ENCODE measurements around the gene FAM81A. TPM values are rescaled to one million over a fixed set of nuclear protein-coding genes. Genes with fewer than 3 reads are reported as not detected.

Gene FAM81A
- total RNA-seq, 4 donors from 2014 or later: 1.3 to 2.3 (median 2.1) TPM

DNA sequence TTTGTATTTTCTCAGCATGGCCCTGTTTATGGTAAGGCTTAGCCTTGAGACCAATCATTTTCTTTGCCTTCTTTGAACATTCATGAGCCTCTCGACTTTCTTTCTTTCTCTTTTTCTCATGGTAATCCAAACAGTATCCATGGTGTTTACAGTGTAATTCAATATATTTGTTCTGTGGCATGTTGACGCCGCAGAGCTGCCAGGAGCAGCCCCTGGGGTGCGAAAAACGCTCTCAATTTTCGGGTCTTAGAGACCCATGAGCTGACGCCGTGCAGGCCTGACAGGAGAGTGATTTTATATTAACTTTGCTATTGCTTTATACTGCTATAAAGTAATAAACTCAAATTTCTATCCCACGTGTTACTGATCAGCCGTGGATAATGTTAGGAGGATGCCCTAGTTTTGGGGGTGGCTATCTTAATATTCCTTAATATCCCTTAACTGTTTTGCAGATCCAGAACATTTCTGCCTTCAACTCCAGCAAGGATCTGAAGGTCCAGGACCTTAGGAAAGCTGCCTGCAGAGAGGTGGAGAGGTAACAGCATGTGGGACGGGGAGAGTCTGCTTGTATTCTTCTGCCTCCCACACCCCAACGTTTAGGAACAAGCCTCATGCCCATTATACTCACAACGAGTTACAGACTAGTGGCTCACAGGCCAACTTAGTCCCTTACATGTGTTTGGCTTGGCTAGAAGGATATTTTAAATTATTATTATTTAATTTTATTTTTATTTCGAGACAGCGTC lies 36.0 kb upstream of the FAM81A start:
- intact Hi-C loops (cut with DNase I; ENCODE audit: low total_unique reads): no loop called here
- TF ChIP-seq, protein P1, sequence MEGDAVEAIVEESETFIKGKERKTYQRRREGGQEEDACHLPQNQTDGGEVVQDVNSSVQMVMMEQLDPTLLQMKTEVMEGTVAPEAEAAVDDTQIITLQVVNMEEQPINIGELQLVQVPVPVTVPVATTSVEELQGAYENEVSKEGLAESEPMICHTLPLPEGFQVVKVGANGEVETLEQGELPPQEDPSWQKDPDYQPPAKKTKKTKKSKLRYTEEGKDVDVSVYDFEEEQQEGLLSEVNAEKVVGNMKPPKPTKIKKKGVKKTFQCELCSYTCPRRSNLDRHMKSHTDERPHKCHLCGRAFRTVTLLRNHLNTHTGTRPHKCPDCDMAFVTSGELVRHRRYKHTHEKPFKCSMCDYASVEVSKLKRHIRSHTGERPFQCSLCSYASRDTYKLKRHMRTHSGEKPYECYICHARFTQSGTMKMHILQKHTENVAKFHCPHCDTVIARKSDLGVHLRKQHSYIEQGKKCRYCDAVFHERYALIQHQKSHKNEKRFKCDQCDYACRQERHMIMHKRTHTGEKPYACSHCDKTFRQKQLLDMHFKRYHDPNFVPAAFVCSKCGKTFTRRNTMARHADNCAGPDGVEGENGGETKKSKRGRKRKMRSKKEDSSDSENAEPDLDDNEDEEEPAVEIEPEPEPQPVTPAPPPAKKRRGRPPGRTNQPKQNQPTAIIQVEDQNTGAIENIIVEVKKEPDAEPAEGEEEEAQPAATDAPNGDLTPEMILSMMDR (IDR thresholded peaks at IDR 0.05): no peak
- no peak for TF ChIP-seq POLR2A (IDR thresholded peaks at IDR 0.05)
- DNase-seq (ENCODE audit: low spot score in 2 of 2): no peak
- H3K4me3 ChIP-seq (ENCODE audit: low read depth, poor library complexity, severe bottlenecking): no peak overlapping the region
- WGBS, 2 donors: 79% methylated on average over 15 of the region's 15 CpGs

DNA sequence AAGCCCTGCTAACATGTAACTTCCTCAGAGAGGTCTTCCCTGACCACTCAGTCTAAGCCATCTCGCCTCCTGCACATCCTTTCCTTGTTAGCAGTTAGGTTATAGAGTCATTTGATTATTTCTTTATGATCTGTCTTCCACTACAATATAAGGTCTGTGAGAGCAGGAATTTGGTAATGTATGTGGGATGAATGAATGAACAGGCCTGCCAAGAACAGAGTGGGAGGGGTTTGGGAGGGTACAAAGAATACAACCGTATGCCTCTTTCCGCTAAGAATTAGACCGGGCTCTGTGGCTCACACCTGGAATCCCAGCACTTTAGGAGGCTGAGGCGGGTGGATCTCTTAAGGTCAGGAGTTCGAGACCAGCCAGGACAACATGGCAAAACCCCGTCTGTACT lies 32.9 kb upstream of the FAM81A start:
- 64 to 75% methylated on average over 7 of the region's 7 CpGs for WGBS, 2 donors
- intact Hi-C loops (cut with DNase I; ENCODE audit: low total_unique reads): no loop called here

DNA sequence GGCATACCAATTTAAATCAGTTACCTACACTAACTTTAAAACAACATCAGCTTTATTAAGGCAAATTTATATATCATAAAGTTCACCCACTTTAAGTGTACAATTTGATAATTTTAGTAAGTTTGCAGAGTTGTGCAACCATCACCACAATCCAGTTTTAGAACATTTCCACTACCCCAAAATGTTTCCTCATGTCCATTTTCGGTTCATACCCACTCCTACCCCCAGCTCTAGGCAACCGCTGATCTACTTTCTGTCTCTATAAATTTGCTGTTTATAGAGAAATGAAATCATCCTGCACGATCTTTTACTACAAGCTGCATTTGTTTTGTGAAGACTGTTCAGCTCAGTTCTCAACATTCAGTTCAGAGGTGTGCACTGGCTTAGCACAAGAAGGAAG lies 31.5 kb upstream of the FAM81A start:
- TF ChIP-seq POLR2A (IDR thresholded peaks at IDR 0.05): no peak
- TF ChIP-seq, protein P1 (IDR thresholded peaks at IDR 0.05): no peak
- no peak for DNase-seq (ENCODE audit: low spot score in 2 of 2)
- intact Hi-C loops (cut with DNase I; ENCODE audit: low total_unique reads): no loop called here
- 61 to 64% methylated on average over 3 of the region's 3 CpGs for WGBS, 2 donors
- H3K4me3 ChIP-seq (ENCODE audit: low read depth, poor library complexity, severe bottlenecking): no peak overlapping the region

More for the DNA sequence above, 32.9 kb upstream of the FAM81A start:
- no peak overlapping the region for H3K4me3 ChIP-seq (ENCODE audit: low read depth, poor library complexity, severe bottlenecking)
- TF ChIP-seq, protein P1 (IDR thresholded peaks at IDR 0.05): no peak
- TF ChIP-seq POLR2A (IDR thresholded peaks at IDR 0.05): no peak
- DNase-seq (ENCODE audit: low spot score in 2 of 2): no peak

DNA sequence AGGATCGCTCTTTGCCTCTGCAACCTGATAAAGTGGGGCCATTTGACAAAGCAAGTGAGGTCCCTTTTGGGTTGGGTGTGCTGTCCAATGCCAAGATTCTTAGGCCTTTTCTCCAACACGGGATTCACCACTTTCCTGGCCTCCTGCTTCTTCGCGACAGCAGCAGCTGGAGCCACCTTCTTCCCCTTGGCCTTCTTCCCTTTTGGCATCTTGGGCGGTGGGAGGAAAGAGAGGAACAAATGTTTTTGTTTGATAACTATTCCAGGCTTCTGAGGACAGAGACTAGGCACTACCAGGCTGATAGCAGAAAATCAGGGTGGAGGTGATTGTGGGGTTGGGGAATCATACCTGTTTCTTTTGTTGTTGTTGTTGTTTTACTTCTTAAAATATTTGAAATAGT lies 30.0 kb upstream of the FAM81A start:
- intact Hi-C loops (cut with DNase I; ENCODE audit: low total_unique reads): no loop called here
- TF ChIP-seq, protein P1 (IDR thresholded peaks at IDR 0.05): no peak
- TF ChIP-seq POLR2A (IDR thresholded peaks at IDR 0.05): no peak
- H3K4me3 ChIP-seq (ENCODE audit: low read depth, poor library complexity, severe bottlenecking): no peak overlapping the region
- DNase-seq (ENCODE audit: low spot score in 2 of 2): no peak
- WGBS, 2 donors: 71 to 86% methylated on average over 5 of the region's 5 CpGs

DNA sequence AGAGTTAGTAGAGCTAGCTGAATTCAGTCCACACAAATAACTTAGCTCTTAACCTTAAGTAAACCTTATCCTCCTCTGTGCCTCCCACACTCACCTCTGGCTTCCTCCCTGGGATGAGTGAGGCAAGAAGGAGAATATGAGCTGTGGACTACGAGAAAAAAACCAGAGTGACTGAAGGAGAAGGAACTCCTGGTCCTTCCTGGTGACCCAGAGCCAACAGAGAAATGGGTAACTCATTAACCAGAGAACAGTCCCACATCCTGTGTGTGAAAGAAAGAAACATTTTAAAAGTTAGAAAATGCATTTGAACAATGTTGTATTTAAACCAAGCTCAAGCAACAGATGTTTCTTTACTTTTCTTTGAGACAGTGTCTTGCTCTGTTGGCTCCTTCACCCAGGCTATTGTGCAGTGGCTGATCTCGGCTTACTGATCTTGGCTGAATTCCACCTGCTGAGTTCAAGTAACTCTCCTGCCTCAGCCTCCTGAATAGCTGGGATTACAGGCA lies 27.5 kb upstream of the FAM81A start:
- intact Hi-C loops (cut with DNase I; ENCODE audit: low total_unique reads): loop anchor here (10.0 kb wide), 1 partner anchor 306 kb away; the partner anchor contains the start of gene CCNB2
- no peak overlapping the region for H3K4me3 ChIP-seq (ENCODE audit: low read depth, poor library complexity, severe bottlenecking)
- 28 to 34% methylated on average over 2 of the region's 2 CpGs for WGBS, 2 donors
- TF ChIP-seq, protein P1 (IDR thresholded peaks at IDR 0.05): no peak
- DNase-seq (ENCODE audit: low spot score in 2 of 2): no peak
